NT2/D1 (cell line): Measurements from ENCODE around the gene GGA3.

Source experiments
- YY1 ChIP-seq: IDR thresholded peaks from 2 replicates; pipeline ENCODE4 v1.6.1; 2011; ENCODE audit not compliant: insufficient read length, insufficient read depth
- ZNF274 ChIP-seq: IDR thresholded peaks from 2 replicates; pipeline ENCODE4 v1.6.1; 2011; ENCODE audit warnings: mild to moderate bottlenecking, low read depth, low read length

GRCh38 chr17:75301049-75301448 is 39.6 kb upstream of the GGA3 start:
- TF ChIP-seq ZNF274 (no peak), YY1 (no peak)
